HG03442 (cell line): ENCODE results near the gene CACTIN.

Experiments used
- ATAC-seq: cut with Tn5 transposase; IDR thresholded peaks from one replicate; pipeline ENCODE4 v1.9.1; 2021; ENCODE audit warnings: mild to moderate bottlenecking, moderate library complexity; ENCODE audit not compliant: unreplicated experiment

Gene CACTIN

GRCh38 chr19:3664879-3665642 lies 38.5 kb upstream of the CACTIN start:
- no peak for ATAC-seq

- ATAC-seq = no peak
Observed at GRCh38 chr19:3663838-3664237, 37.2 kb upstream of the CACTIN start.

GRCh38 chr19:3661284-3662238 lies 35.0 kb upstream of the CACTIN start:
- no peak for ATAC-seq

GRCh38 chr19:3660493-3661219 lies 34.1 kb upstream of the CACTIN start:
- no peak for ATAC-seq

GRCh38 chr19:3659746-3660112 lies 33.1 kb upstream of the CACTIN start:
- ATAC-seq = no peak

GRCh38 chr19:3658870-3659745 lies 32.5 kb upstream of the CACTIN start:
- no peak for ATAC-seq

GRCh38 chr19:3658004-3658869 lies 31.6 kb upstream of the CACTIN start:
- no peak for ATAC-seq

GRCh38 chr19:3657395-3657769 lies 30.8 kb upstream of the CACTIN start:
- ATAC-seq = no peak

- no peak for ATAC-seq
Observed at GRCh38 chr19:3656747-3657394, 30.3 kb upstream of the CACTIN start.

- ATAC-seq = no peak
Observed at GRCh38 chr19:3656073-3656746, 29.6 kb upstream of the CACTIN start.

- ATAC-seq = no peak
Observed at GRCh38 chr19:3655402-3656072, 28.9 kb upstream of the CACTIN start.

GRCh38 chr19:3653865-3654513 lies 27.4 kb upstream of the CACTIN start:
- no peak for ATAC-seq

- no peak for ATAC-seq
Observed at GRCh38 chr19:3653081-3653795, 26.6 kb upstream of the CACTIN start.

GRCh38 chr19:3652422-3652821 lies 25.8 kb upstream of the CACTIN start:
- no peak for ATAC-seq

GRCh38 chr19:3651684-3652083 lies 25.1 kb upstream of the CACTIN start:
- no peak for ATAC-seq

- ATAC-seq = no peak
Observed at GRCh38 chr19:3649888-3650287, 23.3 kb upstream of the CACTIN start.
